Naive thymus-derived CD8-positive, alpha-beta T cell (primary cell): ENCODE measurements around the gene LAMB3. TPM values are rescaled to one million over a fixed set of nuclear protein-coding genes. Genes with fewer than 3 reads are reported as not detected.
A peak's percentile ranks its signal among the peaks of the same experiment; 100 is the strongest.

Experiments used
- ATAC-seq, 2 donors: fragments of 150-1000 bp; cut with Tn5 transposase in 1 of 2; sonication (Bioruptor Pico), chemical (Tn5 transposase) in 1 of 2; 1 replicate in 1 of 2; 2 replicates in 1 of 2; pipeline ENCODE4 v1.10.0; 2021; ENCODE audit warnings: mild to moderate bottlenecking in 2 of 2, moderate library complexity in 2 of 2
- POLR2A ChIA-PET: fragments of 350-600 bp; sonication (Branson Sonifier 250); formaldehyde crosslinking; loops from one replicate; lab custom pipeline; 2021; ENCODE audit warnings: antibody characterized with exemption; lab: Charles Lee
- DNase-seq, 10 donors: peaks; one replicate each; pipeline versions ENCODE4 v3.0.0 to v3.0.0-alpha.2; 2020 to 2022
- H3K27ac Mint-ChIP-seq, 10 donors: one replicate each; pipeline ENCODE4 v1.8.0; 2020 to 2022; ENCODE audit warnings: mild to moderate bottlenecking in 10 of 10, mixed read lengths in 10 of 10, moderate library complexity in 4 of 10, inconsistent platforms in 1 of 10
- H3K27me3 Mint-ChIP-seq, 5 donors: one replicate each; pipeline ENCODE4 v1.8.0; 2021 to 2022; ENCODE audit warnings: mixed read lengths in 5 of 5
- H3K36me3 Mint-ChIP-seq, 3 donors: one replicate each; pipeline ENCODE4 v1.8.0; 2020 to 2022; ENCODE audit warnings: mixed read lengths in 3 of 3, mild to moderate bottlenecking in 2 of 3, inconsistent platforms in 1 of 3
- H3K4me1 Mint-ChIP-seq, 4 donors: one replicate each; pipeline ENCODE4 v1.8.0; 2021 to 2022; ENCODE audit warnings: mixed read lengths in 4 of 4
- H3K4me3 Mint-ChIP-seq, 10 donors: one replicate each; pipeline ENCODE4 v1.8.0; 2020 to 2022; ENCODE audit warnings: mild to moderate bottlenecking in 10 of 10, mixed read lengths in 10 of 10, moderate library complexity in 6 of 10, inconsistent platforms in 1 of 10
- H3K9me3 Mint-ChIP-seq, 9 donors: one replicate each; pipeline ENCODE4 v1.8.0; 2020 to 2022; ENCODE audit warnings: mixed read lengths in 9 of 9, mild to moderate bottlenecking in 3 of 9, inconsistent platforms in 1 of 9, moderate library complexity in 1 of 9
- microRNA-seq: library from miRNA; unstranded; fragments of <30 nt; microRNA quantifications from one replicate; pipeline ENCODE4 v1.2.0, GENCODE V29; 2022; ENCODE audit warnings: borderline microRNAs expressed
- polyA plus RNA-seq, 3 donors: library from polyadenylated mRNA; unstranded; fragments of 300-500 nt; fragmentation: Illumina TruSeq; gene quantifications; one replicate each; pipeline ENCODE4 v1.2.3, GENCODE V29; 2021
- total RNA-seq, 8 experiments: library from RNA in 2 of 8; stranded (reverse) in 2 of 8; gene quantifications; one replicate each; pipeline ENCODE4 v1.2.3 and lab custom pipeline; 2021 to 2026

Gene LAMB3
- total and polyA plus RNA-seq, 5 experiments from 2014 or later = 0.42 to 0.93 (median 0.80) TPM; not detected in 1

- Mint-ChIP-seq H3K36me3 (no peaks in the 10 kb centered on the region), H3K9me3 (no peaks in the 10 kb centered on the region), H3K27me3 (peaks cover 0 to 10% (median 5%) of the 10 kb centered on the region in 5 donors), H3K4me1 (no peaks in the 10 kb centered on the region), H3K4me3 (no peak overlapping the region), H3K27ac (peak overlapping the region in 1 of 10 donors; percentile 64)
- peak; percentile 72 to 89 for ATAC-seq
- POLR2A ChIA-PET = no interaction called here
- DNase-seq = peak; percentile 14 to 76 (median 50)
Observed at GRCh38 chr1:209576392-209577197, 75.6 kb downstream of the LAMB3 start.

DNA sequence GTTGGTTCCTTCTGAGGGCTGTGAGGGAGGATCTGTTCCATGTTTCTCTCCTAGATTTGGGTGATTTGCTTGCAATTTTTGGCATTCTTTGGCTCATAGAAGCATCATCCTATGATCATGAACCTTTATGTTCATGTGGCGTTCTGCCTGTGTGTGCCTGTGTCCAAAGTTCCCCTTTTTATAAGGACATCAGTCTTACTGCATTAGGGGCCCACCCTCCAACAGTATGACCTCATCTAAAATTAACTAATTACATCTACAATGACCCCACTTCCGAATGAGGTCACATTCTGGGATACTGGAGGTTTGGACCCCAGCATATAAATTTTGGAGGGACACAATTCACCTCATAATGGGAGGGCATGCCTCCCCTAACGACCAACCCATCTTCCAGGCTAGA is 81.5 kb downstream of the LAMB3 start:
- no peak for DNase-seq

DNA sequence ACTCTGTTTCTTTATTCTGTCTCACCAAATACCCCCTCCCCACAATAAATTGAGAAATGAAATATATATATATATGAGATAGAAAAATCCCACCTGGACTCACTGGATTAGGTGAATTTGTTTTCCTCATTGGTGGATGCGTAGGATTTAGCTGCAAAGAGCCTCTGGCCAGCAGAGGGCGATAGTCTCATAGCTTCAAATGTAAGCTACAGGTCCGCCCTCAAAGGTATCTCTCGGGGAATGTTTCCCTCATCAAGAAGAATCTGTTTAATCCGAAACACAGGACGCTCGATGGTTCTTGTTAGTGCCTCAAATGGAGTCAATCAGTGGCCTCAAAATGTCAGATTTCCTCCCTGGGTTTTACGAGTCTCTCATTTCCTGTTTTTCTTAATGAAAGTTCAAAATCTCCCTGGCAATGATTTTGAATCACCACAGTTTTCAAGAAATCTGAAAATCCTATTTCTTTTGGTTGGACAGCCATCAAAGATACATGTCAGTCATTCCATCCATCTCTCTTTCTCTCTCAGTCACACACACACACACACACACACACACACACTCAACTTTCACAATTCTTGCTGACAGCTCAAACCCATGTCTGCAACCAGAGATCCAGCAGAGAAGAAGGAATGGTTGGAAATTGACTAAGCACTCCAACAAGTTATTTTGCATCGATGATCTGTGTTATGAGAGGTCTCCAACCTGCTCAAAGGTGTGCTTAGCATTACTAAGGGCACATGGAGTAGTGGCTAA is 82.6 kb downstream of the LAMB3 start:
- no peaks in the 10 kb centered on the region for H3K9me3 Mint-ChIP-seq
- H3K4me1 Mint-ChIP-seq = peaks cover 2 to 10% (median 7%) of the 10 kb centered on the region in 4 donors
- peak overlapping the region in 2 of 10 donors; percentile 22 to 26 for H3K27ac Mint-ChIP-seq
- POLR2A ChIA-PET = interaction anchor here (0.8 to 1.0 kb wide), 2 partner anchors 134 to 200 kb away, joined by 3 to 5 read pairs; no protein-coding TSS in a partner anchor
- peak overlapping the region in 6 of 10 donors; percentile 1 to 56 (median 30) for H3K4me3 Mint-ChIP-seq
- H3K27me3 Mint-ChIP-seq = peaks cover 14 to 60% (median 29%) of the 10 kb centered on the region in 5 donors
- ATAC-seq (peak; percentile 66 to 88), DNase-seq (peak; percentile 51 to 86 (median 66))
- no peaks in the 10 kb centered on the region for H3K36me3 Mint-ChIP-seq

More for the DNA sequence above, 81.5 kb downstream of the LAMB3 start:
- no peak for ATAC-seq
- H3K36me3 Mint-ChIP-seq = no peaks in the 10 kb centered on the region
- H3K4me1 Mint-ChIP-seq = peaks cover 2 to 10% (median 7%) of the 10 kb centered on the region in 4 donors
- H3K9me3 Mint-ChIP-seq = no peaks in the 10 kb centered on the region
- no peak overlapping the region for H3K4me3 Mint-ChIP-seq
- POLR2A ChIA-PET = no interaction called here
- H3K27ac Mint-ChIP-seq = peak overlapping the region in 1 of 10 donors; percentile 35
- H3K27me3 Mint-ChIP-seq = peaks cover 10 to 49% (median 24%) of the 10 kb centered on the region in 5 donors

DNA sequence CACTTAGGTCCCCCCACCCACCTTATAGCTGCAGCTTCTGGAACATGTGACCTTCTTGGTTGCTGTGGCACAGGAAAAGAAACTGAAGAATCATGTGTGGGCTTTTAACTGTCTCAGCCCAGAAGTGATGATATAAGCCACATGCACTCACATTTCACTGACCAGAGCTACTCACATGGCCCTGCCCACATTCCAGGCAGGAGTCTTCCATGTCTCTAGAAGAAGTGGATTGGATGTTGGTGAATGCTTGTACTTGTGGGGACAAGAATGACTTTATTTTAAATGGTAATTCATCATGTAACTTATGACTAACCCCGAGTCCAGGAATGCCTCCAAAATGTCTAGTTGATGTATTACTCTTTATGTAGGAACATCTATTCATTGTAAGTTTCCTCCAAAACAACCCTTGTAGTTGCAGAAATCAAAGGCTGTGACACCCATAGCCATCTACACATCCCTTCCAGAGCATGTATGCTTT is 84.5 kb downstream of the LAMB3 start:
- Mint-ChIP-seq H3K4me3 (no peak overlapping the region), H3K4me1 (peaks cover 2 to 10% (median 7%) of the 10 kb centered on the region in 4 donors), H3K36me3 (no peaks in the 10 kb centered on the region), H3K27me3 (peaks cover 17 to 78% (median 30%) of the 10 kb centered on the region in 5 donors), H3K27ac (no peak overlapping the region), H3K9me3 (no peaks in the 10 kb centered on the region)
- ATAC-seq = no peak
- DNase-seq = no peak
- POLR2A ChIA-PET = no interaction called here

DNA sequence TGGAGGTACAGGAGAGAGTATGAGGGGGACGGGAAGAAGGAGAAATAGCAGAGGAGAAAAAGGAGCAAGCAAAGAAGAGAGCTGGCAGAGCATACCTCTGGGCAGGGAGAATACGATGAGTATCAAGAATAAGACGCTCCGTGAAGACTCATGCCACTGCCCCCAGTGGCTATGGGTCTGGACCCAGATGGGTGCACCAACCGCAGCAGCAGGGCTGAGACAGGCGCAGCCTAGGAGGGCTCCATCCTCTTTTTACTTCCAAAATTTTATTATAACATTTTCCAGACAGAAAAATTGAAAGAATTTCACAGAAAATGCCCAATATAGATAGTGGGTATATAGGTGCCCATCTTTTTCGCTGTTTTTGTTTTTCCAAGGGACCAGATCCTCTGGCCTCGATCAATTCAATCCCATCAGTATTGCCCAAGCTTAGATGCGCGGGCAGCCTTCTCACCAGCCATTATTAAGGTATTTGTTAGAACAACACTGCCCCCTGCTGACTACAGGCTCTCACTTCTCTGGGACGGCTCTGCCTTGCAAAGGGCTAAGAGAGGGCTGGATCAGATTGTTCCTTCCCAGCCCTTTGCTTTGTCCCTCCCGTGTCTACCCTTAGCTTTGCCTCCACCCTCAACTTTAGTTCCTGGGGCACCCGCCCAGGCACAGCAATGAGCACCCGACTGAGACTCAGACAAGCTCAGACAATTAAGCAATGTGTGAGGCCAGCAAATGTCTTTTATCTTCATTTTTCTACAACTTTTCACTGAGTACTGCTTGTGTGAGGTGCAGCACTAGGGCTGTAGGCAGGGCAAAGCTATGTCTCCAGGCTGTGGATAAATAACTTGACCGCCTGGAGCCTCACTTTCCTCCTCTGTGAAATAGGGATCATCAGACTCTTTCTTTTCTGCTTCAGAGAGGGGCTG is 86.2 kb downstream of the LAMB3 start:
- Mint-ChIP-seq H3K4me1 (peaks cover 2 to 10% (median 7%) of the 10 kb centered on the region in 4 donors), H3K27ac (no peak overlapping the region), H3K36me3 (no peaks in the 10 kb centered on the region), H3K9me3 (no peaks in the 10 kb centered on the region), H3K4me3 (no peak overlapping the region), H3K27me3 (peaks cover 17 to 87% (median 35%) of the 10 kb centered on the region in 5 donors)
- POLR2A ChIA-PET = no interaction called here
- DNase-seq (peak; percentile 32 to 82 (median 59)), ATAC-seq (peak; percentile 86 to 87)

Small RNA genes lying within 50 kb of the gene (microRNA-seq; reads per million reads assigned to microRNA genes)
- gene MIR4260 = not detected

Other genes with a start within 250 kb of the LAMB3 start
- gene CAMK1G, start 68.7 kb downstream of the LAMB3 start, total RNA-seq = not detected
- gene CAMK1G, start 68.7 kb downstream of the LAMB3 start, polyA plus RNA-seq = not detected
- gene G0S2, start 23.0 kb upstream of the LAMB3 start, total RNA-seq = not detected
- gene G0S2, start 23.0 kb upstream of the LAMB3 start, polyA plus RNA-seq = not detected
- not detected for gene HSD11B1, start 52.4 kb upstream of the LAMB3 start, total RNA-seq
- under 1 TPM in 1 of 3 donors, not detected in 2; 0.30 TPM for gene HSD11B1, start 52.4 kb upstream of the LAMB3 start, polyA plus RNA-seq
- gene TRAF3IP3, start 103.6 kb upstream of the LAMB3 start, total RNA-seq = 100 to 1,000 TPM; 701 to 717 TPM
- 100 to 1,000 TPM; 333 to 540 (median 423) TPM for gene TRAF3IP3, start 103.6 kb upstream of the LAMB3 start, polyA plus RNA-seq
- 1 to 10 TPM; 1.7 to 1.8 TPM for gene C1orf74, start 132.1 kb upstream of the LAMB3 start, total RNA-seq
- under 1 TPM; 0.30 to 0.88 (median 0.55) TPM for gene C1orf74, start 132.1 kb upstream of the LAMB3 start, polyA plus RNA-seq
- gene IRF6, start 153.7 kb upstream of the LAMB3 start, total RNA-seq = 1 to 10 TPM; 2.4 to 2.6 TPM
- gene IRF6, start 153.7 kb upstream of the LAMB3 start, polyA plus RNA-seq = 1 to 10 TPM in 1 of 3 donors, under 1 TPM in 2; 0.49 to 2.1 (median 0.86) TPM
- gene UTP25, start 175.5 kb upstream of the LAMB3 start, total RNA-seq = 10 to 100 TPM; 15.2 to 15.6 TPM
- gene UTP25, start 175.5 kb upstream of the LAMB3 start, polyA plus RNA-seq = 1 to 10 TPM; 3.0 to 5.6 (median 3.1) TPM